Measurements from ENCODE around the gene ARL4C.
"Not testable (repeated sequence)": the region's sequence is repeated elsewhere in the genome, so short reads cannot be mapped to it uniquely, and the experiment has no call there.

Gene ARL4C

GRCh38 chr2:234472155-234472554 lies 24.7 kb downstream of the ARL4C start:
- no peak for FAIRE-seq

GRCh38 chr2:234469972-234470371 lies 26.9 kb downstream of the ARL4C start:
- no peak for FAIRE-seq

- FAIRE-seq: no peak
Measured at GRCh38 chr2:234469251-234469845, 27.5 kb downstream of the ARL4C start.

GRCh38 chr2:234468503-234468902 lies 28.4 kb downstream of the ARL4C start:
- FAIRE-seq: no peak

GRCh38 chr2:234467289-234467688 lies 29.6 kb downstream of the ARL4C start:
- no peak for FAIRE-seq

- no peak for FAIRE-seq
Measured at GRCh38 chr2:234464291-234464645, 32.6 kb downstream of the ARL4C start.

GRCh38 chr2:234463626-234464290 lies 33.1 kb downstream of the ARL4C start:
- no peak for FAIRE-seq

- no peak for FAIRE-seq
Measured at GRCh38 chr2:234462218-234462992, 34.5 kb downstream of the ARL4C start.

- FAIRE-seq: no peak
Measured at GRCh38 chr2:234459401-234460009, 37.4 kb downstream of the ARL4C start.

GRCh38 chr2:234458466-234458865 lies 38.4 kb downstream of the ARL4C start:
- no peak for FAIRE-seq

- no peak for FAIRE-seq
Measured at GRCh38 chr2:234457421-234457820, 39.5 kb downstream of the ARL4C start.

GRCh38 chr2:234455246-234455645 lies 41.6 kb downstream of the ARL4C start:
- not testable (repeated sequence) for FAIRE-seq

GRCh38 chr2:234454433-234454832 lies 42.4 kb downstream of the ARL4C start:
- FAIRE-seq: no peak

- FAIRE-seq: no peak
Measured at GRCh38 chr2:234453216-234453615, 43.7 kb downstream of the ARL4C start.

- no peak for FAIRE-seq
Measured at GRCh38 chr2:234451852-234452625, 44.8 kb downstream of the ARL4C start.

- FAIRE-seq: no peak
Measured at GRCh38 chr2:234451242-234451641, 45.6 kb downstream of the ARL4C start.

GRCh38 chr2:234450431-234451124 lies 46.3 kb downstream of the ARL4C start:
- no peak for FAIRE-seq

- FAIRE-seq: no peak
Measured at GRCh38 chr2:234448506-234449184, 48.2 kb downstream of the ARL4C start.

- no peak for FAIRE-seq
Measured at GRCh38 chr2:234447963-234448362, 48.9 kb downstream of the ARL4C start.

GRCh38 chr2:234447189-234447588 lies 49.7 kb downstream of the ARL4C start:
- no peak for FAIRE-seq

GRCh38 chr2:234446404-234447076 lies 50.3 kb downstream of the ARL4C start:
- no peak for FAIRE-seq
